Hepatocyte (in vitro differentiated cells): ENCODE results near the gene ZNF771.

Experiments
- CTCF ChIP-seq: fragments of 200-600 bp; sonication (generic); IDR thresholded peaks from 2 replicates; pipeline ENCODE4 v1.5.1; 2016; ENCODE audit warnings: antibody characterized with exemption, mild to moderate bottlenecking; ENCODE audit not compliant: poor library complexity
- EZH2 ChIP-seq: fragments of 200-600 bp; sonication (generic); IDR thresholded peaks from 2 replicates; pipeline ENCODE4 v1.6.1; 2016; ENCODE audit warnings: antibody characterized with exemption, mild to moderate bottlenecking, borderline replicate concordance
- EZH2phosphoT487 ChIP-seq: fragments of 200-600 bp; sonication (generic); IDR thresholded peaks from one replicate; pipeline ENCODE4 v1.6.1; 2018; ENCODE audit warnings: antibody characterized with exemption, mild to moderate bottlenecking, low read depth, moderate library complexity; ENCODE audit not compliant: unreplicated experiment, severe bottlenecking

DNA sequence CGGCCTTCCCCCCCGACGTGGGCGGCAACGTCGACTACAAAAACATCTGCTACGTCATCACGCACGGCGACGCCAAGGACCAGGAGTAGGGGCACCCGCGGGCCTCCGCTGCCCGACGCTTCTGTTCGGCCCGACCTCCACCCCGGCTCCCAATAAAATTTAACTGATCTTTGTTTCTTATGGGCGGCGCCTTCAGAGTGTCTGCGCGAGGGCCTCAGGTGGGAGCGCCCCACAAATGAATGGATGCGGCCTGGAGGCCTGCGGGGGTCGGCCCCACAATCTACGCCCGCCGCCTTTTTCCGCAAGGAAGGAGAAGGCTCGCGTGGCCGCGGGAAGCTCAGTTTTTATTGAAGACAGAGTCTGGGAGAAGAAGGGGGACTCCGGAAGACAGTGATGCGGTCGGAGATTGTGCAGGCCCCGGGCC is 29.6 kb upstream of the ZNF771 start:
- TF ChIP-seq CTCF (no peak), EZH2 (no peak), EZH2phosphoT487 (no peak)
